GM23338 (cell line): ENCODE results near the gene LUZP2. TPM values are rescaled to one million over a fixed set of nuclear protein-coding genes. Genes with fewer than 3 reads are reported as not detected.
A peak's percentile ranks its signal among the peaks of the same experiment; 100 is the strongest.

Experiments
- ATAC-seq: fragments of 200-7000 bp; cut with Tn5 transposase; 3 replicates; pipeline ENCODE4 v1.9.1; 2020
- DNase-seq: peaks from one replicate; pipeline ENCODE4 v3.0.0-alpha.2; 2015; ENCODE audit warnings: low spot score
- H2AFZ ChIP-seq: fragments of 200-600 bp; sonication (generic); 2 replicates; pipeline ENCODE4 v1.8.0; 2016; ENCODE audit warnings: antibody characterized with exemption, mild to moderate bottlenecking, moderate library complexity
- H3F3A ChIP-seq: fragments of 200-600 bp; sonication (generic); replicated peaks from 2 replicates; pipeline ENCODE4 v1.8.0; 2017; ENCODE audit warnings: antibody characterized with exemption, mixed run types, low read depth
- H3K27ac ChIP-seq: fragments of 200-600 bp; sonication (generic); 2 replicates; pipeline ENCODE4 v1.6.1; 2016; ENCODE audit warnings: low read depth
- H3K27me3 ChIP-seq: fragments of 200-600 bp; sonication (generic); 2 replicates; pipeline ENCODE4 v1.8.0; 2016; ENCODE audit warnings: mild to moderate bottlenecking, mixed run types, moderate library complexity; ENCODE audit not compliant: insufficient read depth
- H3K36me3 ChIP-seq: fragments of 200-600 bp; sonication (generic); 2 replicates; pipeline ENCODE4 v1.8.0; 2016; ENCODE audit warnings: mild to moderate bottlenecking; ENCODE audit not compliant: insufficient read depth
- H3K4me1 ChIP-seq: fragments of 200-600 bp; sonication (generic); 2 replicates; pipeline ENCODE4 v1.8.0; 2016; ENCODE audit warnings: mild to moderate bottlenecking, moderate library complexity; ENCODE audit not compliant: insufficient read depth
- H3K4me2 ChIP-seq: fragments of 200-600 bp; sonication (generic); 2 replicates; pipeline ENCODE4 v1.7.1; 2017; ENCODE audit warnings: mixed run types
- H3K4me3 ChIP-seq: fragments of 200-600 bp; sonication (generic); 2 replicates; pipeline ENCODE4 v1.6.1; 2016; ENCODE audit warnings: mixed run types
- H3K79me2 ChIP-seq: fragments of 200-600 bp; sonication (generic); replicated peaks from 2 replicates; pipeline ENCODE4 v1.8.0; 2017; ENCODE audit warnings: mild to moderate bottlenecking; ENCODE audit not compliant: insufficient read depth
- H3K9me2 ChIP-seq: fragments of 200-600 bp; sonication (generic); 2 replicates; pipeline ENCODE4 v1.8.0; 2017; ENCODE audit not compliant: insufficient read depth
- H4K20me1 ChIP-seq: fragments of 200-600 bp; sonication (generic); replicated peaks from 2 replicates; pipeline ENCODE4 v1.8.0; 2017; ENCODE audit warnings: mild to moderate bottlenecking; ENCODE audit not compliant: insufficient read depth
- H3K27ac Mint-ChIP-seq: 2 replicates; pipeline ENCODE4 v1.8.0; 2020; ENCODE audit warnings: inconsistent platforms, mild to moderate bottlenecking, moderate library complexity, mixed read lengths
- H3K27me3 Mint-ChIP-seq: 3 replicates; pipeline ENCODE4 v1.8.0; 2022; ENCODE audit warnings: low read depth, mild to moderate bottlenecking, moderate library complexity, mixed read lengths, inconsistent platforms; ENCODE audit not compliant: insufficient read depth, poor library complexity
- H3K36me3 Mint-ChIP-seq: 3 replicates; pipeline ENCODE4 v1.8.0; 2021; ENCODE audit warnings: low read depth, mild to moderate bottlenecking, inconsistent platforms, moderate library complexity, mixed read lengths
- H3K4me1 Mint-ChIP-seq: 3 replicates; pipeline ENCODE4 v1.8.0; 2020; ENCODE audit warnings: mild to moderate bottlenecking, inconsistent platforms, mixed read lengths
- H3K4me3 Mint-ChIP-seq: 3 replicates; pipeline ENCODE4 v1.8.0; 2021; ENCODE audit warnings: moderate library complexity, mild to moderate bottlenecking, inconsistent platforms, mixed read lengths
- H3K9me3 Mint-ChIP-seq: 3 replicates; pipeline ENCODE4 v1.8.0; 2020; ENCODE audit warnings: moderate library complexity, mild to moderate bottlenecking, inconsistent platforms, mixed read lengths
- CREB1 ChIP-seq: fragments of 250-450 bp; sonication (Bioruptor Pico); IDR thresholded peaks from 2 replicates; pipeline ENCODE4 v1.5.0; 2020; ENCODE audit warnings: low read depth, mild to moderate bottlenecking, moderate library complexity
- ETS1 ChIP-seq: IDR thresholded peaks from 2 replicates; pipeline ENCODE4 v1.6.1; 2016; ENCODE audit warnings: antibody characterized with exemption
- EZH2 ChIP-seq: fragments of 200-600 bp; sonication (generic); IDR thresholded peaks from one replicate; pipeline ENCODE4 v1.8.0; 2017; ENCODE audit warnings: antibody characterized with exemption, mild to moderate bottlenecking, low read depth; ENCODE audit not compliant: unreplicated experiment
- POLR2AphosphoS5 ChIP-seq: IDR thresholded peaks from 2 replicates; pipeline ENCODE4 v1.6.1; 2016; ENCODE audit warnings: antibody characterized with exemption, low read depth
- REST ChIP-seq: IDR thresholded peaks from one replicate; pipeline ENCODE4 v1.6.1; 2018; ENCODE audit warnings: antibody characterized with exemption; ENCODE audit not compliant: unreplicated experiment
- STAT1 ChIP-seq: IDR thresholded peaks from one replicate; pipeline ENCODE4 v1.6.1; 2016; ENCODE audit warnings: antibody characterized with exemption; ENCODE audit not compliant: unreplicated experiment
- ZNF114 ChIP-seq: fragments of 250-450 bp; sonication (Bioruptor Pico); IDR thresholded peaks from 2 replicates; pipeline ENCODE4 v1.5.0; 2020; ENCODE audit warnings: mild to moderate bottlenecking, moderate library complexity
- ZNF462 ChIP-seq: fragments of 250-450 bp; sonication (Bioruptor Pico); IDR thresholded peaks from 2 replicates; pipeline ENCODE4 v1.5.0; 2020; ENCODE audit warnings: mild to moderate bottlenecking, moderate library complexity
- polyA plus RNA-seq: library from polyadenylated mRNA; unstranded; fragments of >200 nt; fragmentation: Nextera tagmentation; extraction: Ambion mirVana; gene quantifications from 2 replicates; pipeline ENCODE4 v1.2.1, GENCODE V29; 2016
- total RNA-seq: library from RNA; depleted of rRNA; stranded (reverse); fragments of >200 nt; shearing (Covaris generic); gene quantifications from 2 replicates; pipeline ENCODE4 v1.2.3, GENCODE V29; 2014

The LUZP2 gene
- total and polyA plus RNA-seq, 2 experiments from 2014 or later: 2.0 to 9.2 TPM

GRCh38 chr11:24478718-24479117, 18.1 kb upstream of the LUZP2 start (continued):
- TF ChIP-seq ZNF462 (CRISPR knock-in tag) (no peak), EZH2 (no peak), POLR2AphosphoS5 (no peak), ZNF114 (CRISPR knock-in tag) (no peak), CREB1 (CRISPR knock-in tag) (no peak)

- no peak overlapping the region for H3K27ac Mint-ChIP-seq
- Histone ChIP-seq H2AFZ (0 out of 2 replicates have a peak overlapping the region, but pooled peaks have one; percentile 4), H3K4me3 (no peak overlapping the region), H3K79me2 (no peaks in the 10 kb centered on the region), H4K20me1 (no peaks in the 10 kb centered on the region), H3K27ac (no peak overlapping the region), H3K36me3 (no peaks in the 10 kb centered on the region), H3K4me1 (no peaks in the 10 kb centered on the region), H3K9me2 (no peaks in the 10 kb centered on the region), H3K4me2 (no peak overlapping the region), H3F3A (no peaks in the 10 kb centered on the region), H3K27me3 (peaks cover 1% of the 10 kb centered on the region; the same call in 1 of the 2 replicates)
- H3K4me3 Mint-ChIP-seq: no peak overlapping the region
- H3K9me3 Mint-ChIP-seq: 0 out of 3 replicates have a peak, but pooled peaks cover 5% of the 10 kb centered on the region
- DNase-seq (no peak), ATAC-seq (no peak)
- H3K36me3 Mint-ChIP-seq: no peaks in the 10 kb centered on the region
- H3K4me1 Mint-ChIP-seq: no peaks in the 10 kb centered on the region
- no peaks in the 10 kb centered on the region for H3K27me3 Mint-ChIP-seq
- TF ChIP-seq ETS1 (no peak), REST (no peak), POLR2AphosphoS5 (no peak), STAT1 (no peak)
Observed at GRCh38 chr11:24489477-24489876, 7.4 kb upstream of the LUZP2 start.
